Measurements from ENCODE around the gene MRPL23.
"Not testable (repeated sequence)": the region's sequence is repeated elsewhere in the genome, so short reads cannot be mapped to it uniquely, and the experiment has no call there.

MRPL23 gene

DNA sequence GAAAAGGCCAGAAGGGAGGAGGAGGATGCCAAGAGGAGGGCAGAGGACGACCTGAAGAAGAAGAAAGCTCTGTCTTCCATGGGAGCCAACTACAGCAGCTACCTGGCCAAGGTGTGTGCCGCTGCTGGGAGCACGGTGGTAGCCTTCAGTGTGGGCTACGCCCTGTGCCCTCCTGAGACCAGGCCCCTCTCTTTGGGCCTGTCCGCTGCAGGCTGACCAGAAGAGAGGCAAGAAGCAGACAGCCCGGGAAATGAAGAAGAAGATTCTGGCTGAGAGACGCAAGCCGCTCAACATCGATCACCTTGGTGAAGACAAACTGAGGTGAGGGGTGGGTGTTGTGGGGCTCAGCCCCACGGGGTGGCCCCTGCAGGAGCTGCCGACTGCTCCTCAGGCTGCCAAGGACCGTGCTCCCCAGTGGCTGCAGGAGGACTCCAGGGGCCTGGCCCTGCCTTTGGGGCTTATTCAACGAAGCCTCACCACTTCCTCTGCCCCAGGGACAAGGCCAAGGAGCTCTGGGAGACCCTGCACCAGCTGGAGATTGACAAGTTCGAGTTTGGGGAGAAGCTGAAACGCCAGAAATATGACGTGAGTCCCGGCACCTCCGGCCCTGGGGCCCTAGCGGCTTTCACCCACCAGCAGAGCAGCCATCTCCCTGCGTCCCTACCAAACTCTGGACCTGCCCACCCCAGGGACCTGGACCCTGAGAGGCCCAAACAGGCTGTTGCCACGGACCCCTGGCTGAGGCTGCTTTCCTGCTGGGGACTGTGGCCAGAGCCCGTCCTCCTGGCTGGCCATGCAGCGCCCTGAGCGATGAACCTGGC lies 12.6 kb upstream of the MRPL23 start:
- DNase-seq = no peak

DNA sequence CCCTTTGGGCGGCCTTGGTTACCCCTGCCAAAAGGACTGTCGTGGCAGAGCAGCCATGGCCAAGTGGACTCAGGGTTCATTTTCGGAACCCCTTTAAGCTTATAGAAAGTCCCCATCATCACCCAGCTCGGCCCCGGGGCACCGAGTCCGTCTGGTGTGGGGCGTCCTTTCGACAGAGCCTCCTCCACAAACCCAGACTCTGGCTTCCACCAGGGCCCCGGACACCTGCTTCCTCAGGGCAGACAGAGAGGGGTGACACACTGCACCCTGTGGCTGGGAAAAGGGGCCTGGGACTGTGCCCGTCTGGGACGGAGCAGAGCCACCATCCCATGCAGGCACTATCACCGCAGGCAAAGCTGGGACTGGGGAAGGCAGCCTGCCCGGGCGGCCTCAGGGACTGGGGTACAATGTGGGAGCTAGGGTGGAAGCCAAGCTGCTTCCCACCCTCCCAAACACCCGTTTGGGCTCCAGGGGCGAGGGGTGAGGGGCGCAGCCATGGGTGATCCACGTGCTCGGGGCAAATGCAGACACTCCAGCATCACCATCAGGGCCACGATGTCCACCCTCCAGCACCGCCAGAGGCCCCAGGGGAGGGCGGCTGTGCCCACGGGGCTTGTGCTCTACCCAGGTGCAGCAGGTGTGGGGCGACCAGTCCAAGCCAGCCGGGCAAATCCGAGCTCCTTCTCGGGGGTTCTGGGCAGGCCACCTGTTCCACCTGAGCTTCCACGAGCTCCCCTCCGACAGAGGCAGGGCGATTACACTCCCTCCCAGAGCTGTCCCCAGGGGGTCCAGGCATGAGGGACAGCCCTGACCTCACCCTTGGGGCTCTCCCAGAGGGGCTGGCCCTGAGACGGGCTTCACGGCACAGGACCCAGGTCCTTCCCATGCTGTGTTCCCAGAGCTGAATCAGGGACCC lies 11.7 kb upstream of the MRPL23 start:
- DNase-seq = no peak

DNA sequence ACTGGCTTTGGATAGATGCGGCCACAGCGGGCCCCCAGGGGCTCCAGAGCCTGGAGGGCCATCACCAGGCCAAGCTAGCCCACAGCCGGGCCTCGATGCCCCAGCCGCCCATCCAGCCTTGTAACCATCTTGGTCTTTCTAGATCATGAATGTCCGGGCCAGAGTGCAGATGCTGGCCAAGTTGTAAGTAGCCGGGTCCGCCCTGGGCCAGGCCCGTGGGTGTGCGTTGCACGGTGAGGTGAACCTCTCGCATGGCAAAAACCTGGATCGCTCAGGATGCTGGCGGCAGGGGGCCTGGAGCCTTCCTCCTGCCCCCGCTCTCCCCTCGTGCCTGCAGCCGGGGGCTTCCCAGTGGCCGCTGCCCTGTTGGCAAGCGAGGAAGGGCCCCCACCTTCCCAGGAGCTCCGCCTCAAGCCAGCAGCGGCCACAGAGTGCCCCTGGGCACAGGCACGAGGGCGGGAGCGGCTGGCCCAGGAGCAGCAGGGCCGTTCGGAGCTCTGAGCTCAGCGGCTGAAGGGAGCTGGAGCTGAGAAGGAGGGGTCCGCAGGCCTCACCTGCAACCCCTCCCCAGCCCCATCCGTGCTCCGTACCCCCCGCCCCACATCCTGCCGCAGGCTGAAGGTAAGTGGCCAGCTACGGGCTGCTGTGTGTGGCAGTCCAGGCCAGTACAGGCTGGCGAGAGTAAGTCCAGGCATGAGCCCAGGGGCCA lies 10.9 kb upstream of the MRPL23 start:
- DNase-seq = no peak

DNA sequence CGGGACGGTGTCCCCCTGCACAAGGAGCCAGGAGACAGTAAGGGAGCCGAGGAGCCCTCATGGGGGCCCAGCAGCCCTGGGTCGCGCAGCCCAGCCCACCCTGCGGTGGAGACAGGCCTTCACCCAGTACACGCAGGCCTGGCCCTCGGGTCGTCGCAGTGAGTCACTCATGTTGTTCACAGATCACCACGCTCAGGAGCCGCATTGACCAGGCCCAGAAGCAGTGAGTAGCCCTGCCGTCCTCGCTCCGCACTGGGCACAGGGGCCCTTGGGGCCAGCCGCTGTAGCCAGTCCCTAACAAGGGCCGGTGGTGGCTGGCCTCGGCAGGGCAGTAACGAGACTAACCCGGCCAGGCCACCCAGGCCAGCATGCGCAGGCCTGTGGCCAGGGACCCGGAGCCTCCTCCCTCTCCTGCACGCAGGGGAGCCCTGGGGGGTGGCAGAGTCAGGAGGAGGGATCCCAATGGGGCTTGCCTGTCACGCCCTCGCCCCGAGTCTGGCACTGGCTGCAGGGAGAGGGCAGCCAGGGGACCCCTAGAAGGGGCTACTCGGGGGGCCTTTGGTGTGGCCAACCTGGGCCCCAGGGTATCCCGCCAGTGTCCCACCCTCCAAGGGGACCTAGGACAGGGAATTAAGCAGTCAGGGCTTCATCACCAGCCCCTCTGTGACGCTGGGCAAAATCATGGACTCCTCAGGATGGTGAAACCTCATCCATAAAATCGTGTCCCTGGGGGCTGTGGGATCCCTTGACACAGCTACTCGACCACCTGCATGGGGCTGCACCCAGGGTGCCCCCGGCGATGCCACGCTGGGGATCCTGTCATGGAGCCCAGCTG lies 10.1 kb upstream of the MRPL23 start:
- peak; percentile 8 for DNase-seq

DNA sequence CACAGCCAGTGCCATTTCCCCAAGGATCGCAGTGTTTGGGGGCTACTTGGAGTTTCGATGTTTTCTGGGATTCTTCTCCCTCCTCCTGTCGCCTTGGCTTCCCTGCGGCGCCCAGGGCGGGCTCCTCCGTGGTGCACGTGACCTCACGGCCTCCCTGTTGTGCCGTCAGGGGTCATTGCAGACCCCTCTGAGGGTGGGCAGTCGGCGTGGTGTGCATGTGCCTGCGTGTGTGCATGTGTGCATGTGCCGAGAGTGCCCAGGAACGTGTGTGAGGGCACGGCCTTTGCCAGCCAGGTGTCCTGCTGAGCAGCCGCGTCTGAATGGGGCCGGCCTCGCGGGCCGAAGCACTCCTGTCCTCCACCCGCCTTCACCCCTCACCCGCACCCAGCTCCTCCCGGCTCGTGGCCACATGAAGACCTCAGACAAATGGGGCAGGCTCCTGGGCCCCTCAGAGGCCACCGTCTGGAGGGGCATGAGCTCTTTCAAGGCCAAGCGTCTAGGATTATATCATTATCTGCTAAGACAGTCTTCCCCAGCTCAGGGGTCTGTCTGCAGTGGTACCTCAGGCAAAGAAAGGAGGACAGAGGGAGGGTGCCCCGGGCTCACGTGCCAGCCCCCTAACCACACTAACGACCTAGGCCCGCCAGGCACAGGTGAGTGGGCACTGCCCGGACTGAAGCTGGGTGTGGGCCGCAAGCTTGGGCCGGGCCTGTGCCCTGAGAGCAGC lies 9.4 kb upstream of the MRPL23 start:
- no peak for DNase-seq

DNA sequence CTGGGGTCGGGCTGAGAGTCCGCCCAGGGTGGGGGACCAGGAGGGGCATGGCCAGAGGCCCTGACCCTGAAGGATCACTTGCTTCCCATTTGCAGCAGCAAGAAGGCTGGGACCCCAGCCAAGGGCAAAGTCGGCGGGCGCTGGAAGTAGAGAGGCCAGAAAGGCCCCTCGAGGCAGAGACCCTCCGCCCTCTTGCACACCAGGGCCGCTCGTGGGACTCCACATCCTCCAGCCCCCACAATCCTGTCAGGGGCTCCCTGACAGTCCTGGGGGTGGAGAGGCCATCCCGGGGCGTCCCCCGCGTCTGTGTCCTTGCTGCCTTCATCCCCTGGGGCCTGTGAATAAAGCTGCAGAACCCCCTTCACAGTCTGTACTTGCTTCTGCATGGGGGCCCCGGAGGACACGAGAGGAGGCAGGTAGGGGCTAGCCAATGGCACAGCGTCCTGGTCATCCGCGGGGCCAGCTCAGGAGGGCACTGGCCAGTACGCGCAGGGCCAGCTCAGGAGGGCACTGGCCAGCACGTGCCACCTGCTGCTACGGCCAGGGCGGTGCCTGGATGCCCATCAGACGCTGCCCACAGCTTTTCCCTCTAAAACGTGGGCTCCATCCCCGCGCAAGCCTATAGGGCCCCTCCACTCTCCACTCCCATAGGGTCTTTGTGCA lies 8.7 kb upstream of the MRPL23 start:
- DNase-seq = peak; percentile 11

DNA sequence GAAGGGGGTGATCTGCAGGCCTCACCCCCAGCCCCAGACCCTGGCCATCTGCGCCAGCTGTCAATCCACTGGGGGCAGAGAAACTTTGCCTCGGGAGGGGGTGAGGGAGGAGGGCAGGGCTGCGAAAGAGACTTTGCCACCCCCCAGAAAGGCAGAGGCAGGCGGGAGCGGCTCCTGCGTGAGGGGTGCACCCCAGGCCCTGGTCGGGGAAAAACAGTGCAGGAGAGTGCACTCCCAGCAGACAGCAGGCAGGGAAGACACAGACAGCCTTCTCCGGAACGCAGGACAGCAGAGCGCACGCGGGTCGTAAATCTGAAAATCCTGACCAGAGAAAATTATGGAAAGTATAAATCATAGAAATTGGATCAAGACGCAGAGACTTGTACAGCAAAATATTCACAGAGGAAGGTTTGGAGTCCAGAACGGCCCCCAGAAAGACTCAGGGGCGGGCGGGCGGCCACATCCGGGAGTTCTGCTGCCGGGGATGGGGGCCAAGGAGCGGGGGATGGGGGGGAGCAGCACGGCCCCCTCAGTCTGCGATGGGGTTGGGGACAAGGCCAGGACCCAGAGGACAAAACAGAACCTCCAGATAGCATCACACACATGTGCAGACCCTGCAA lies 8.0 kb upstream of the MRPL23 start:
- no peak for DNase-seq

DNA sequence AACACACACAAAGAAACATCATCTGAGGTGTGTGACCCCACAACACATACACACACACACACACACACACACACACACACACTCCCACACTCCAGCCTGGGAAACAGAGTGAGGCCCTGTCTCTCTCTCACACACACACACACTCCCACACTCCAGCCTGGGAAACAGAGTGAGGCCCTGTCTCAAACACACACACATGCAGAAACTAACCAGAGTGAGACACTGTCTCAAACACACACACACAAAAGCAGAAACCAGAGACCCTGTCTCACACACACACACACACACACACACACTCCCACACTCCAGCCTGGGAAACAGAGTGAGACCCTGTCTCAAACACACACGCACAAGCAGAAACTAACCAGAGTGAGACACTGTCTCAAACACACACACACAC lies 7.3 kb upstream of the MRPL23 start:
- not testable (repeated sequence) for DNase-seq

DNA sequence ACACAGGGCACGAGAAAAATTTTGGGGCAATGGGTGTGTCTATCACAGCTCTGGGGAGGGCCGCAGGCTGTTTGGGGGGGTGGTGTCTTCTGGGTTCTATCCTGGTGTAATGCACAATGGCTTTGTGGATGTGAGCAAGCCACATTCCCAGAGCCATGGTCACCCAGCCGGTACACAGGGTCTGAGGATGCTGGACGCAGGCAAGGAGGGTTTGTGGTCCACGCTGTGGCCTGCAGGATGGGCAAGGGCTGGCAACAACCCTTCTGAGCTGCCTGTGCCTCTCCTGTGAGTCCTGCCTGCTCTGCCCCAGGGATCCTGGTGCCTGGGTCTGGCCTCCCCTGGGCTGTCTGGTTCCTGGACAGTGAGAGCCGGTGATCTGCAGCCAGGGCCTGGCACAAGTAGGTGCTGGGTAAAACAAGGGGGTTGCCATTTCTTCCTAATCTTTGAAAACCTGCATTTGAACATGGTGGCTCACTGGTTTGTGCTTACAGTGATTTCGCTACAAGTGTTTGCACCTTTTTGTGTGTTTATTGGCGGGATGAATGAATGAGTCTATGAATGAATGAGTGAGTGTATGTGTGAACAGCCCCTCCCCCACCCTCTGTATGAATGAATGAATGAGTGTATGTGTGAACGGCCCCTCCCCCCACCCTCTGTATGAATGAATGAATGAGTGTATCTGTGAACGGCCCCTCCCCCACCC lies 4.4 kb upstream of the MRPL23 start:
- no peak for DNase-seq

DNA sequence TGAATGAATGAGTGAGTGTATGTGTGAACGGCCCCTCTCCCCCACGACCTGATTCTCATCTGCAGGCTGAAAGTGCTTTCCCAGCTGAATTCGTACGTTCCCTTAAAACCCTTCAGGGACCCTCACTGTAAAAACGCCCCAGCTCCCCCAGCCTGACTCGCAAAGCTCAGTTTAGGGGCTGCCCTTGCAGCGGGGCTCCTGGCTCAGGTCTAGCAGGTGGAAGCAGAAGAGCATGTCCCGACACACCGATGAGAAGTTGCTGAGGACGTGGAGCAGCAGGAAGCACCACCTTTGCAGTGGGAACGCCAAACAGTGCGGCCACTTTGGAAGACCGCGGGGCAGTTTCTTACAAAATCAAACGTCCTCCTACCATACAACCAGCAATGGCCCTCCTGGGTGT lies 3.6 kb upstream of the MRPL23 start:
- no peak for DNase-seq

DNA sequence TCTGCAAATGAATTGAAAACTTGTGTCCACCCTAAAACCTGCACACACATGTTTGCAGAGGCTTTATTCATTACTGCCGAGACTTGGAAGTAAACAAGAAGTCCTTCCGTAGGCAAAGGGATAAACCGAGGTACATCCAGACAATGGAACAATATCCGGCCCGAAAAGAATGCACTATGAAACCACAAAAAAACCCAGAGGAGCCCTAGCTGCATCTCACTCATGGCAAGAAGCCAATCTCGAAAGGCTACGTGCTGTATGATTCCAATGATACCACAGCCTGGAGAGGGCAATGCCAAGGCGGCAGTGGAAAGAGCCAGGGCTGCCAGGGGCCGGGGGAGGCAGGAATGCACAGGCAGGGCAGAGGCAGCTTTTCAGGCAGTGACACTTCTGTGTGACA lies 3.2 kb upstream of the MRPL23 start:
- DNase-seq = no peak

DNA sequence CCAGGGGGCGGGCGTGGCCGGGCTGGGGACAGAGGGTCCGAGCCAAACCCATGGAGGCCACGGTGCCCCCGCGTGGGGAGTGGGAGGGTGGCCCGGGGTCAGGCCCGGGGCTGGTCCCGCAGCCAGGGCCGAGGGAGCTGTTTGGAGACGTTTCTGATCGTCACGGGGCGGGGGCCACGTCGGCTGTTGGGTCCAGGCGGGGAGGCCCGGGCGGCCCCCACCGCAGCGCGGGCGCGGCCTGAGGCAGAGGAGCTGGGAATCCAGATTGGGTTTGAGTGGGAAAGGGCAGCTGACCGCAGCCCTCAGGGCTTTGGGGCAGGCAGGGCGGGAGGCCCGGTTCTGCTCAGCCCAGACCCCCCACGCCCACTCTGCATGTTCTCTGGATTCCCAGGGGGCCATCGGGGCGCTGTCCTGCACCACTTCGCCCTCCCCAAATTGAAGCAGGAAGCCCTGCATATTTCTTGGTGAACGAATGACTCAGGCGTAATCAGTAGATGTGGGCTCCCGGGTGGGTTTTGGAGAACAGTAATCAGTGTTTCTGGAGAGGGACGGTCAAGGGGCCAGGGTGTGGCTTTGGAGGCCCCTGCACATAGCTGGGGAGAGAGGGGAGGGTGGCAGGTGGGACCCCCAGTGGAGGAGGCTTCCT lies 583 bp downstream of the MRPL23 start:
- no peak for DNase-seq

DNA sequence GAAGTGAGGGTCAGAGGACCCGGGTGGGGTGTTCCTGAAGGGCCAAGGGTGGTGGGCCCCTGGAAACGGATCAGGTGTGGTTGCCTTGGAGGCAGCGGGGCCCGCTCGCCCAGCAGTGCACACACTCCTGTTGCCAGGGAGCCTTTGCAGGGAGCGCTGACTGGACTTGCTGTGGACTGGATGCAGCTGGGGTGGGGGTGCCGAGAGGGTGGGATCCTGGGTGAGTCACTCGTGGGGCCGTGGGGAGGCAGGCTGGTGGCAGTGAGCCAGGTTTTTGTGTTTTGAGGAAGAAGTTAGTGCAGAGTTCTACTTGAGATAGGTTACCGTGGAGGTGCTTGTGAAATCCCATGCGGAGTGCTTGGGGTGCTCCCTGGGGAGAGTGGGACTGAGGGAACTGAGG lies 1.3 kb downstream of the MRPL23 start:
- no peak for DNase-seq

DNA sequence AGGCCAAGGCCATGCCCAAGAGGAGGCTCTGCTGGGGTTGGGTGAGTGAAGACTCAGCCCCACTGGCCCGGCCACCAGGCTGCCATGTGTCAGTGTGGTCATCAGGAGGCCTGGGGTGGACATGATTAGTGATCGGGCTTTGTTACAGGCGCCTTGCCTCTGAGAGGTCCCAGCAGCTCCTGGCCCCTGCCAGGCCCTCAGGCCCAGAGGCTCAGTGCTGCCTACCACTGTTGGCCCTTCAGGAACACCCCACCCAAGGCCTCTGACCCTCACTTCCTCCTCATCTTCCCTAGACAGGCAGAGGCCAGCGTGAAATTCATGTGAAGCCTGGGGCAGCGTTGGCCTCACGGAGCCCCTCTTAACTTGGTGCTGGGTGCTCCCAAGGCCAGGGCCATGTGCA lies 2.2 kb downstream of the MRPL23 start:
- DNase-seq = no peak

DNA sequence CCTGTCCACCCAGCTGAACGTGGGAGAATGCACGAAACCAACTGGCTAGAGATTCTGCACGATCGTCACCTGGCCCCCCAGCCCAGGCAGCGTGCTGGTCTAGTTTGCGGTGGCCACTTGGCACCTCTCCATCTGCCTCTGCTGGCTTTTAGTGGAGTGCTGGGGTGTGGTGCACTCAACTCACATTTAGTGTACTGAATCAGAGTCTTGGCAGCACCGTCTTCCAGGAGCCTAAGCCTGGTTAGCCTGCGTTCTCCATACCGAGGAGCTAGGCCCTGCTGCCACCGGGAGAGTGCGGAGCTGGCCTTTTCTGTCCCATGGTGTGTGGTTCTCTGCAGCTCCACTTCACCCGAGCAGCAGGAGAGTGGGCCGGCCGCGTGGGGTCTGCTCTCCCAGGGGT lies 2.8 kb downstream of the MRPL23 start:
- no peak for DNase-seq

DNA sequence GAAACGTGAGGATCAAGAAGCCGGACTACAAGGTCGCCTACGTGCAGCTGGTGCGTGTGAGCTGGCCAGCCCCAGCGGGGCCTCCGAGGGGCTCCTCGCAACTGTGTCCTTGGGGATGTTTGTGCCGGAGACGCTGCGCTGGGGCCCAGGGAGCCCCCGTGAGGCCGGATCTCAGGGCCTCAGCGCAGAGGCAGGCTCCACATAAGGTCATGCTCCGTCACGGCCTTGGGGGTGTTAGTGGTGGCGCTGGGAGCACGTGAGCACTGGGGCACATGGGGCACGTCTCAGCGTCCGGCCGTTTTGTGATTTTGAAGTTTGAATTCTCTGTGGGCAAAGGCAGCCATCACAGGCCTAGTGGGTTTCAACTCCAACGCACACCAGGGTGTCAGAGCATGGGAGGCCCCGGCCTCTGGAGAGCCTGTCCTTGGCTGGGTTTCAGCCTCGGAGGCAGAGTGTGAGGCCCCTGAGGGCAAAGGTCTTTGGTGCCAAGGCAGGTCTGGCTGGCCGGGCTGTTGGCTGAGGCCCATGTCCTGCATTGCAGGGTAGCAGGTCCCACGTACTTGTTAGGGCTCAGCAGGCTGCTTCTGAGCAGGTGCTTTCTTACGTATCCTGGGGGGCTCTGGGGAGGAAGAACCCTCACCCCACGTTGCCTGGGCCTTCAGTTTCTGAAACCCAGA lies 5.8 kb downstream of the MRPL23 start:
- no peak for DNase-seq

DNA sequence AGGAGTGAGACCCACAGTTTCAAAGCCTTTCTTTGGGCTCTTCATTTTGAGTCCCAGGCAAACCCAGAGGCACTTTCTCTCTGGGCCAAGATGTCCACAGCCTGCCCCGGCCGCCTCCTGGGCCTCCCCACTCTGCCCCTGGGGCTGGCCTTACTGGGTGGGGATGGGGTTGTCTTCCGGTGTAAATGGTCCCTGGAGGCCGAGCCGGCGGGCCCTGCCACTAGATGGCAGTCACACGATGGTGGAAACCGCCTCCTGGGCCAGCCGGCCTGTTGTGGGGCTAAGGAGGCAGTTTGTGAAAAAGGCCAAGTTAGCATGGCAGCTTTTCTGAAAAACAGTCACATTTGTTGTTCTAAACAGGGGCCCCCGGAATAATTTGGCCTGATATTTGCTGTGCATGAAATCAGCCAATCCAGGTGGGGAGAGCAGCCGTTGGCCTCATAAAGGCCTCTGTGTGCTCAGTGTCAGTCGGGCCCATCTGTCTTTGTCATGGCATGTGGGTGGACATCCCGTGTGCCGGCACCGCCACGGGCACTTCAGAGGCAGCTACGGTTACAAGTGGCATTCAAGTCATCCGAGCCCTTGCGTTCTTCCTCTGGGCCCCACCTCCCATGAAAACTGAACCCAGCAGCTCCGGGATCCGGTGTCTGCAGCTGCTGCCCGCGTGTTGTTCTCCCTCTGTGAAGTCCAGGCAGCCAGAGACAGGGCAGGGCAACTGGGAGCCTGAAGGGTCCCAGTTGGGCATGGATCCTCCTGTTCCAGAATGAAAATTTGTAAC lies 6.5 kb downstream of the MRPL23 start:
- DNase-seq = no peak

DNA sequence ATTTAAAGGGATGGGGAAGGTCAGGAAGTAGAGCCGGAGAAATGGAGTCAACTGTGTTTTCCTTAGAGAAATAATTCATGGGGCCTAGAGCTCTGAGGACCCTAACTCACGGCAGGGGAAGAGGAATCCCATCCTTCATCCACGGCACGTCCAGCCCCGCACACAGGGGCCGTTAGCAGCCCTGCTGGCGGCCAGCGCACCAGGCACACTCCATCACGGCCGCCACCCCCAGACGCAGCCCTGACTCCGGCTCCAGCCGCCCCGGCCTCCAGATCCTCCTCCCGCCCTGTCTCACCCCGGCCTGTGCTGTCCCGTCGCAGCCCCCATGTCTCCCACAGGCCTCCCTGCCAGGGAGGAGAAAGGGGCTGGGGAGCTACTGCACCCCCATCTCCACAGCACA lies 11.2 kb downstream of the MRPL23 start:
- DNase-seq = no peak
